ENCODE results near the gene SPATA32.

SPATA32 gene

DNA sequence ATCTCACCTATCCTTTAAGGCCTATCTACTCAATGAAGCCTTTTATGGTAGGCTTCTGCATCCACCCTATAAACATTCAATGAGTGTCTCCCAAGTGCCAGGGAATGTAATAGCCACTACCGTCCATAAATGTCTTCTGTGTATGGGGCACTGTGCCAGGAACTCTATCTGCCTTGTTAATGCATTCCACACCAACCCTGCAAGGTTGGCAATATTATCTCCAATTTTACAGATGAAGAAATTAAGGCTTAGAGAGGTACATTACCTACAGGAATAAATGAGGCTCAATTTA is 34.9 kb upstream of the SPATA32 start:
- no peak overlapping the region for H3K27ac ChIP-seq (ENCODE audit: low read length)
- no peak for TF ChIP-seq EZH2 (IDR thresholded peaks at IDR 0.05; ENCODE audit: borderline replicate concordance, low read depth, low read length, severe bottlenecking)
- TF ChIP-seq, protein P1, sequence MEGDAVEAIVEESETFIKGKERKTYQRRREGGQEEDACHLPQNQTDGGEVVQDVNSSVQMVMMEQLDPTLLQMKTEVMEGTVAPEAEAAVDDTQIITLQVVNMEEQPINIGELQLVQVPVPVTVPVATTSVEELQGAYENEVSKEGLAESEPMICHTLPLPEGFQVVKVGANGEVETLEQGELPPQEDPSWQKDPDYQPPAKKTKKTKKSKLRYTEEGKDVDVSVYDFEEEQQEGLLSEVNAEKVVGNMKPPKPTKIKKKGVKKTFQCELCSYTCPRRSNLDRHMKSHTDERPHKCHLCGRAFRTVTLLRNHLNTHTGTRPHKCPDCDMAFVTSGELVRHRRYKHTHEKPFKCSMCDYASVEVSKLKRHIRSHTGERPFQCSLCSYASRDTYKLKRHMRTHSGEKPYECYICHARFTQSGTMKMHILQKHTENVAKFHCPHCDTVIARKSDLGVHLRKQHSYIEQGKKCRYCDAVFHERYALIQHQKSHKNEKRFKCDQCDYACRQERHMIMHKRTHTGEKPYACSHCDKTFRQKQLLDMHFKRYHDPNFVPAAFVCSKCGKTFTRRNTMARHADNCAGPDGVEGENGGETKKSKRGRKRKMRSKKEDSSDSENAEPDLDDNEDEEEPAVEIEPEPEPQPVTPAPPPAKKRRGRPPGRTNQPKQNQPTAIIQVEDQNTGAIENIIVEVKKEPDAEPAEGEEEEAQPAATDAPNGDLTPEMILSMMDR (IDR thresholded peaks at IDR 0.05; ENCODE audit: borderline replicate concordance, extremely low read depth, low read length, poor library complexity, severe bottlenecking), result no peak
- H3K4me1 ChIP-seq (ENCODE audit: insufficient read depth, low read length), result no peaks in the 10 kb centered on the region

DNA sequence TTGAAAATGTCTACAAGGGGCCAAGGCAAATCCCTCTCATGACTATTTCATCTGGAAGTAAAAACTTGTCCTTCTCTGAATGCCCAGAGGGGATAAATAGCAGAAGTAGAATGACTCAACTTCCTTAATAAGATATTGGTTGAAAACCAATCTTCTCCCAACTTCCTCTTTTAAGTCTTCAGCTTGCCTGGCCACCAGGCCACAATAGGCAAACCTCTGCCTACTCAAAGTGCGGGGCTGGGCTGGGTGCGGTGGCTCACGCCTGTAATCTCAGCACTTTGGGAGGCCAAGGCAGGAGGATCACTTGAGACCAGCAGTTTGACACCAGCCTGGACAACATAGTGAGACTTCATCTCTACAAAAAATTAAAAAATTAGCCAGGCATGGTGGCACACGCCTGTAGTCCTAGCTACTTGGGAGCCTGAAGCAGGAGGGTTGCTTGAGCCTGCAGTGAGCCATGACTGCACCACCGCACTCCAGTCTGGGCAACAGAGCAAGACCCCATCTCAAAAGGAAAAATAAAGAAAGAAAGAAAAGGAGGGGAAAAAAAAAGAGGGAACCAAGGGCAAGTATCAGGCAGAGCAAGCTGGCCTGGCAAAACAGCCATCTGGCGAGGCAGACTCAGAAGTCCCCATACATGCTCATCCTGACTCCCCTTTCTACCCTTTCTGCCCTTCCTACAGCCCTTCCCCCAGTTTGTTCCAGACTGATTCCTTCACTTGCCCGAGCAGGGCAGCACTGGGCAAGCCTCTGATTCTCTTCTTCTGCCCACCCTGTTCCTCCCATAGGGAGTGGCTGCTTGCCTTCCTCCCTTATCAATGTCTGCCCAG is 34.3 kb upstream of the SPATA32 start:
- peaks cover 87% of the 10 kb centered on the region for H3K79me2 ChIP-seq (ENCODE audit: insufficient read depth, low read length)
- no peak overlapping the region for H3K4me2 ChIP-seq (ENCODE audit: insufficient read depth, low read length)
- H3K27ac ChIP-seq (ENCODE audit: low read length), result no peak overlapping the region

More for the DNA sequence above, 34.9 kb upstream of the SPATA32 start:
- Histone ChIP-seq H3K4me3 (ENCODE audit: low read depth in 1 of 2, low read length in 2 of 2) (no peak overlapping the region), H4K20me1 (ENCODE audit: insufficient read depth, low read length) (peaks cover 49% of the 10 kb centered on the region), H3K4me2 (ENCODE audit: insufficient read depth, low read length) (no peak overlapping the region), H3K27me3 (ENCODE audit: insufficient read depth, low read length, poor library complexity) (no peaks in the 10 kb centered on the region), H3K9ac (ENCODE audit: low read depth, low read length) (no peak overlapping the region), H3K9me3 (ENCODE audit: insufficient read depth, low read length, severe bottlenecking) (no peaks in the 10 kb centered on the region), H3K79me2 (ENCODE audit: insufficient read depth, low read length) (peaks cover 89% of the 10 kb centered on the region), H3K36me3 (ENCODE audit: insufficient read depth, low read length) (peaks cover 4% of the 10 kb centered on the region; the same call in 1 of the 2 replicates), H2AFZ (ENCODE audit: low read depth, low read length) (no peak overlapping the region)
- DNase-seq, result no peak
- ATAC-seq (ENCODE audit: insufficient read depth, low read depth), result no peak

DNA sequence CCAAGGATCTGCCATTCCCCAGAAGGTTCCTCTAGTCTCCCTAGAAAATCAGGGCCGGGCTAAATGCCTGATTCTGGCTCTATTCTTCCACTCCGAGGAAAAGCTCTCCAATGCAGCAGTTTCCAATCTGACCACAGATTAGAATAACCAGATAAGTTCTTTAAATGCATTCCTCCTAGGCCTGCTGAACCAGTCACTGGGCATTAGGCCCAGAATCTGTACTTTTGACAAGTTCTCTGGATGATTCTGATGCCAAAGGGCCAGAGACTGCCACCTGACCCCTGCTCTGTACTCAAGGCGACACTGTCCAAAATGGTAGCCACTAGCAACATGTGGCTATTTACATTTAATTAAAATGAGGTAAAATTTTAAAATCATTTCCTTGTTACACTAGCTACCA is 32.6 kb upstream of the SPATA32 start:
- no peak overlapping the region for H3K4me2 ChIP-seq (ENCODE audit: insufficient read depth, low read length)
- no peak overlapping the region for H2AFZ ChIP-seq (ENCODE audit: low read depth, low read length)
- H3K27me3 ChIP-seq (ENCODE audit: insufficient read depth, low read length, poor library complexity), result no peaks in the 10 kb centered on the region
- H3K9me3 ChIP-seq (ENCODE audit: insufficient read depth, low read length, severe bottlenecking), result no peaks in the 10 kb centered on the region
- no peak overlapping the region for H3K4me3 ChIP-seq (ENCODE audit: low read depth in 1 of 2, low read length in 2 of 2)
- H3K27ac ChIP-seq (ENCODE audit: low read length), result no peak overlapping the region
- peaks cover 63% of the 10 kb centered on the region for H4K20me1 ChIP-seq (ENCODE audit: insufficient read depth, low read length)
- no peak for DNase-seq
- H3K79me2 ChIP-seq (ENCODE audit: insufficient read depth, low read length), result peaks cover 79% of the 10 kb centered on the region
- no peak overlapping the region for H3K9ac ChIP-seq (ENCODE audit: low read depth, low read length)
- ATAC-seq (ENCODE audit: insufficient read depth, low read depth), result no peak
- TF ChIP-seq, protein P1 (IDR thresholded peaks at IDR 0.05; ENCODE audit: borderline replicate concordance, extremely low read depth, low read length, poor library complexity, severe bottlenecking), result no peak
- H3K36me3 ChIP-seq (ENCODE audit: insufficient read depth, low read length), result peaks cover 19% of the 10 kb centered on the region
- H3K4me1 ChIP-seq (ENCODE audit: insufficient read depth, low read length), result no peaks in the 10 kb centered on the region

More for the DNA sequence above, 34.3 kb upstream of the SPATA32 start:
- Histone ChIP-seq H3K36me3 (ENCODE audit: insufficient read depth, low read length) (peaks cover 4% of the 10 kb centered on the region; the same call in 1 of the 2 replicates), H4K20me1 (ENCODE audit: insufficient read depth, low read length) (peaks cover 52% of the 10 kb centered on the region), H3K9me3 (ENCODE audit: insufficient read depth, low read length, severe bottlenecking) (no peaks in the 10 kb centered on the region), H3K4me1 (ENCODE audit: insufficient read depth, low read length) (no peaks in the 10 kb centered on the region), H3K27me3 (ENCODE audit: insufficient read depth, low read length, poor library complexity) (no peaks in the 10 kb centered on the region), H3K9ac (ENCODE audit: low read depth, low read length) (no peak overlapping the region), H3K4me3 (ENCODE audit: low read depth in 1 of 2, low read length in 2 of 2) (no peak overlapping the region), H2AFZ (ENCODE audit: low read depth, low read length) (no peak overlapping the region)
- no peak for ATAC-seq (ENCODE audit: insufficient read depth, low read depth)
- DNase-seq, result no peak
- TF ChIP-seq EZH2 (IDR thresholded peaks at IDR 0.05; ENCODE audit: borderline replicate concordance, low read depth, low read length, severe bottlenecking), result no peak
- TF ChIP-seq, protein P1 (IDR thresholded peaks at IDR 0.05; ENCODE audit: borderline replicate concordance, extremely low read depth, low read length, poor library complexity, severe bottlenecking), result no peak

Data from DND-41 (cell line).